GM12891 (cell line): ENCODE results near the gene CRCP.

Experiments
- POLR2A ChIP-seq: IDR thresholded peaks from 2 replicates; pipeline ENCODE4 v1.6.1; 2011; ENCODE audit warnings: low read depth, low read length, control low read depth
- POLR2AphosphoS5 ChIP-seq: IDR thresholded peaks from 2 replicates; pipeline ENCODE4 v1.6.1; 2011; ENCODE audit warnings: low read depth, low read length, control low read depth
- POU2F2 ChIP-seq: IDR thresholded peaks from 2 replicates; pipeline ENCODE4 v1.6.1; 2011; ENCODE audit warnings: low read depth, mild to moderate bottlenecking, control low read depth, low read length, moderate library complexity
- TAF1 ChIP-seq: IDR thresholded peaks from 2 replicates; pipeline ENCODE4 v1.6.1; 2011; ENCODE audit warnings: low read depth, low read length, control low read depth

GRCh38 chr7:66125052-66125694, 10.5 kb downstream of the CRCP start:
- TF ChIP-seq TAF1 (no peak), POLR2A (no peak), POLR2AphosphoS5 (no peak), POU2F2 (no peak)
